Kidney (tissue), 14 donors: Measurements from ENCODE around the gene COL28A1. TPM values are rescaled to one million over a fixed set of nuclear protein-coding genes. Genes with fewer than 3 reads are reported as not detected.

ENCODE experiments used
- DNase-seq, 5 donors: peaks; one replicate each; pipeline ENCODE4 v3.0.0-alpha.2; 2013 to 2020
- FAIRE-seq: peaks from 2 replicates; lab custom pipeline; 2012; peaks lifted over from hg19 to GRCh38; lab: Jason Lieb, UNC
- H3K27ac ChIP-seq, 2 donors: one replicate each; pipeline ENCODE4 v1.7.0; 2013; ENCODE audit warnings: low read depth in 2 of 2, low read length in 2 of 2, inconsistent platforms in 1 of 2
- H3K27me3 ChIP-seq: one replicate; pipeline ENCODE4 v1.7.1; 2013; ENCODE audit warnings: low read length, inconsistent platforms; ENCODE audit not compliant: control insufficient read depth, insufficient read depth
- H3K36me3 ChIP-seq, 3 donors: one replicate each; pipeline versions ENCODE4 v1.7.0 to v1.7.1; 2013; ENCODE audit warnings: low read length in 3 of 3, control low read depth in 1 of 3, inconsistent platforms in 1 of 3; ENCODE audit not compliant: insufficient read depth in 3 of 3, control insufficient read depth in 2 of 3
- H3K4me1 ChIP-seq, 3 donors: one replicate each; pipeline versions ENCODE4 v1.7.0 to v1.7.1; 2013; ENCODE audit warnings: low read length in 3 of 3, inconsistent platforms in 1 of 3, low read depth in 1 of 3; ENCODE audit not compliant: control insufficient read depth in 2 of 3, insufficient read depth in 2 of 3
- H3K4me3 ChIP-seq, 3 donors: one replicate each; pipeline versions ENCODE4 v1.7.0 to v1.8.1; 2013; ENCODE audit warnings: low read length in 3 of 3, control low read depth in 1 of 3, inconsistent platforms in 1 of 3
- H3K9ac ChIP-seq, 3 donors: one replicate each; pipeline versions ENCODE4 v1.7.0 to v1.7.1; 2013; ENCODE audit warnings: low read length in 3 of 3, control low read depth in 1 of 3, inconsistent platforms in 1 of 3
- H3K9me3 ChIP-seq, 3 donors: one replicate each; pipeline versions ENCODE4 v1.7.0 to v1.7.1; 2013; ENCODE audit warnings: low read length in 3 of 3, control low read depth in 1 of 3, inconsistent platforms in 1 of 3; ENCODE audit not compliant: control insufficient read depth in 2 of 3, insufficient read depth in 1 of 3
- CTCF ChIP-seq: IDR thresholded peaks from 3 replicates; pipeline ENCODE4 v1.5.1; 2012; ENCODE audit warnings: mild to moderate bottlenecking, moderate library complexity, borderline replicate concordance; ENCODE audit not compliant: insufficient read depth; ENCODE audit errors: extremely low read depth
- intact Hi-C: fragments of 100-400 bp; cut with DNase I; formaldehyde crosslinking; loops from one replicate; pipeline ENCODE4 v1.11.1; 2022
- polyA plus RNA-seq: library from polyadenylated mRNA; stranded (reverse); fragments of 350-450 nt; fragmentation: Illumina TruSeq; extraction: RNeasy Lipid Tissue Mini Kit (QIAGEN cat#74804); gene quantifications from one replicate; pipeline ENCODE4 v1.2.3, GENCODE V29; 2014; ENCODE audit warnings: low read depth, low replicate concordance; ENCODE audit not compliant: insufficient read depth
- total RNA-seq: library from RNA; stranded (reverse); fragmentation: NEBNext Ultra II Directional; extraction: Animal tissue kit (Norgen Biotek cat#: 25700); gene quantifications from one replicate; pipeline ENCODE4 v1.2.1, GENCODE V29; 2021
- donor health status: control.
- donor health status: control.
- donor health status: control.
- donor health status: control.
- donor health status: control.
- donor health status: DM: yes; HTN: yes; CAD: no.
- donor health status: Normal renal cell carcinoma (clear cell type).

The COL28A1 gene
- total and polyA plus RNA-seq, 2 donors from 2014 or later: 2.7 to 5.8 TPM

GRCh38 chr7:7489546-7489945 lies 46.1 kb downstream of the COL28A1 start:
- no peak for TF ChIP-seq CTCF
- H3K27ac ChIP-seq: no peak overlapping the region
- FAIRE-seq (no peak), DNase-seq (no peak)
- intact Hi-C loops: no loop called here
- peaks cover 0 to 4% (median 2%) of the 10 kb centered on the region in 3 donors for H3K9me3 ChIP-seq
- H3K36me3 ChIP-seq: no peaks in the 10 kb centered on the region
- no peak overlapping the region for H3K4me3 ChIP-seq
- no peaks in the 10 kb centered on the region for H3K4me1 ChIP-seq
- H3K27me3 ChIP-seq: no peaks in the 10 kb centered on the region
- H3K9ac ChIP-seq: no peak overlapping the region

GRCh38 chr7:7486362-7486761 lies 49.3 kb downstream of the COL28A1 start:
- Histone ChIP-seq H3K9ac (no peak overlapping the region), H3K27me3 (no peaks in the 10 kb centered on the region), H3K4me3 (no peak overlapping the region), H3K9me3 (peaks cover 0 to 7% (median 2%) of the 10 kb centered on the region in 3 donors), H3K36me3 (no peaks in the 10 kb centered on the region), H3K4me1 (no peaks in the 10 kb centered on the region), H3K27ac (no peak overlapping the region)
- TF ChIP-seq CTCF: no peak
- no peak for DNase-seq
- intact Hi-C loops: no loop called here
- no peak for FAIRE-seq

DNA sequence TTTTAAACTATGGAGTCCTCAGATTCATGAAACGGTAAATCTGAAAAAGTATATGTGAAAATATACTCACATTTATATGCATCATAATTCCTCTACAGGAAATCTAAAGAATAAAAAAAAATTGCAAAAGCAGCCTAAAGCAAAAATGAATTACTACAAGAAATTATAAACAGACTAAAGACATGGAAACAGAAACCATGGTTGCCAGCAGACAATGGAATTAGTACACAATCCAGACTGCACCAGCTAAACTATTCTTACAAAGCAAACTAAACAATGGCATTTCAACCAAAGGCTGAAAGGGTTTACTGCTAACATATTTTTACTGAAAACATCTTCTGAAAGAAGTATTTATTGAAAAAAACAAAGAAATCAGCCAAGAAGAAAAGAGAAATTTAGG lies 51.6 kb downstream of the COL28A1 start:
- H3K27ac ChIP-seq: no peak overlapping the region
- peaks cover 0 to 7% (median 2%) of the 10 kb centered on the region in 3 donors for H3K9me3 ChIP-seq
- no peak overlapping the region for H3K9ac ChIP-seq
- no peak overlapping the region for H3K4me3 ChIP-seq
- no peaks in the 10 kb centered on the region for H3K4me1 ChIP-seq
- no peaks in the 10 kb centered on the region for H3K36me3 ChIP-seq
- no peak for DNase-seq
- TF ChIP-seq CTCF: no peak
- H3K27me3 ChIP-seq: no peaks in the 10 kb centered on the region
- intact Hi-C loops: no loop called here
- FAIRE-seq: no peak

DNA sequence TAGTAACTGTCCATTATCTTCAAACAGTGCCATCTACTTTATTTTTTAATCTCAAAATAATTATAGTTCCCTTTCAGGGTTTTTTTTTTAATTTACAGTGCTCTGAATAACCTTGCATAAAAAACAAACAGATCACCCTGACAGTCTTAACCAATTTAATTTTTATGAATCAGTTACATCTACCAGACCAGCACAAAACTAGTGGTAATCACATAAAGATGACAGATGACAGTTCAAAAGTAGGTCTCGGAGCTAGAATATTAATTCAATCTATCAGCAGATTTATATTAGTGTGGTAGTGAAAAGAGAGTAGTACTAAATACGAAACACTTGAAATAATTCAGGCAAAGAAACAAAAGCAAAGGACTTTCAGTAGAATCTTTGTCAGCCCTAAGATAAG lies 53.9 kb downstream of the COL28A1 start:
- Histone ChIP-seq H3K4me1 (no peaks in the 10 kb centered on the region), H3K9me3 (peaks cover 0 to 3% (median 2%) of the 10 kb centered on the region in 3 donors), H3K9ac (no peak overlapping the region), H3K36me3 (no peaks in the 10 kb centered on the region), H3K27me3 (no peaks in the 10 kb centered on the region), H3K27ac (no peak overlapping the region), H3K4me3 (no peak overlapping the region)
- no peak for TF ChIP-seq CTCF
- FAIRE-seq (no peak), DNase-seq (no peak)
- intact Hi-C loops: no loop called here
